Nephron progenitor cell (in vitro differentiated cells): ENCODE results near the gene PROM2.

Experiments used
- DNase-seq: peaks from one replicate; pipeline ENCODE4 v3.0.0; 2021
- H3K27ac Mint-ChIP-seq: 2 replicates; pipeline ENCODE4 v1.8.0; 2021; ENCODE audit warnings: mild to moderate bottlenecking, moderate library complexity, mixed read lengths
- H3K27me3 Mint-ChIP-seq: 2 replicates; pipeline ENCODE4 v1.8.0; 2021; ENCODE audit warnings: mild to moderate bottlenecking, low read depth, mixed read lengths; ENCODE audit not compliant: poor library complexity
- H3K36me3 Mint-ChIP-seq: 2 replicates; pipeline ENCODE4 v1.8.0; 2021; ENCODE audit warnings: low read depth, mixed read lengths
- H3K4me1 Mint-ChIP-seq: 2 replicates; pipeline ENCODE4 v1.8.0; 2021; ENCODE audit warnings: mixed read lengths
- H3K4me3 Mint-ChIP-seq: 2 replicates; pipeline ENCODE4 v1.8.0; 2021; ENCODE audit warnings: mild to moderate bottlenecking, moderate library complexity, mixed read lengths
- H3K9me3 Mint-ChIP-seq: 2 replicates; pipeline ENCODE4 v1.8.0; 2021; ENCODE audit warnings: mild to moderate bottlenecking, moderate library complexity, mixed read lengths
- CTCF ChIP-seq: fragments of 200-600 bp; sonication (generic); IDR thresholded peaks from 2 replicates; pipeline ENCODE4 v1.5.0; 2021; ENCODE audit warnings: antibody characterized with exemption

The PROM2 gene

GRCh38 chr2:95316466-95317122 is 42.3 kb downstream of the PROM2 start:
- DNase-seq = no peak
- H3K36me3 Mint-ChIP-seq = no peaks in the 10 kb centered on the region
- H3K27me3 Mint-ChIP-seq = peaks cover 2% of the 10 kb centered on the region
- H3K9me3 Mint-ChIP-seq = peaks cover 3% of the 10 kb centered on the region
- peaks cover 46% of the 10 kb centered on the region for H3K4me1 Mint-ChIP-seq
- no peak for TF ChIP-seq CTCF
- H3K4me3 Mint-ChIP-seq = peak overlapping the region; percentile 23
- peak overlapping the region; percentile 58 for H3K27ac Mint-ChIP-seq

GRCh38 chr2:95317123-95317500 is 42.9 kb downstream of the PROM2 start:
- TF ChIP-seq CTCF = no peak
- Mint-ChIP-seq H3K4me1 (peaks cover 48% of the 10 kb centered on the region), H3K27me3 (peaks cover 2% of the 10 kb centered on the region), H3K4me3 (no peak overlapping the region), H3K9me3 (peaks cover 3% of the 10 kb centered on the region), H3K27ac (no peak overlapping the region), H3K36me3 (no peaks in the 10 kb centered on the region)
- DNase-seq = no peak

GRCh38 chr2:95317665-95318425 is 43.6 kb downstream of the PROM2 start:
- peaks cover 48% of the 10 kb centered on the region for H3K4me1 Mint-ChIP-seq
- no peak for DNase-seq
- H3K27me3 Mint-ChIP-seq = peaks cover 2% of the 10 kb centered on the region
- peaks cover 3% of the 10 kb centered on the region for H3K9me3 Mint-ChIP-seq
- TF ChIP-seq CTCF = no peak
- no peak overlapping the region for H3K27ac Mint-ChIP-seq
- no peak overlapping the region for H3K4me3 Mint-ChIP-seq
- no peaks in the 10 kb centered on the region for H3K36me3 Mint-ChIP-seq

GRCh38 chr2:95318431-95319220 is 44.4 kb downstream of the PROM2 start:
- H3K27ac Mint-ChIP-seq = no peak overlapping the region
- no peaks in the 10 kb centered on the region for H3K36me3 Mint-ChIP-seq
- peaks cover 2% of the 10 kb centered on the region for H3K27me3 Mint-ChIP-seq
- no peak for DNase-seq
- no peak overlapping the region for H3K4me3 Mint-ChIP-seq
- peaks cover 47% of the 10 kb centered on the region for H3K4me1 Mint-ChIP-seq
- peaks cover 3% of the 10 kb centered on the region for H3K9me3 Mint-ChIP-seq
- no peak for TF ChIP-seq CTCF

- Mint-ChIP-seq H3K4me1 (peaks cover 38% of the 10 kb centered on the region), H3K27ac (peak overlapping the region; percentile 48)
- TF ChIP-seq CTCF = no peak
Observed at GRCh38 chr2:95319481-95320343, 45.5 kb downstream of the PROM2 start.

More at GRCh38 chr2:95319481-95320343, 45.5 kb downstream of the PROM2 start:
- Mint-ChIP-seq H3K27me3 (peaks cover 2% of the 10 kb centered on the region), H3K36me3 (no peaks in the 10 kb centered on the region), H3K4me3 (no peak overlapping the region), H3K9me3 (no peaks in the 10 kb centered on the region)
- no peak for DNase-seq
